HG03103 (cell line): ENCODE measurements around the gene VTCN1.
"Not testable (repeated sequence)": the region's sequence is repeated elsewhere in the genome, so short reads cannot be mapped to it uniquely, and the experiment has no call there.

Source experiments
- ATAC-seq: cut with Tn5 transposase; IDR thresholded peaks from one replicate; pipeline ENCODE4 v1.9.1; 2021; ENCODE audit warnings: low read depth; ENCODE audit not compliant: unreplicated experiment

VTCN1 gene

GRCh38 chr1:117169871-117170596, 40.7 kb downstream of the VTCN1 start:
- ATAC-seq = no peak

GRCh38 chr1:117167402-117167801, 43.3 kb downstream of the VTCN1 start:
- no peak for ATAC-seq

DNA sequence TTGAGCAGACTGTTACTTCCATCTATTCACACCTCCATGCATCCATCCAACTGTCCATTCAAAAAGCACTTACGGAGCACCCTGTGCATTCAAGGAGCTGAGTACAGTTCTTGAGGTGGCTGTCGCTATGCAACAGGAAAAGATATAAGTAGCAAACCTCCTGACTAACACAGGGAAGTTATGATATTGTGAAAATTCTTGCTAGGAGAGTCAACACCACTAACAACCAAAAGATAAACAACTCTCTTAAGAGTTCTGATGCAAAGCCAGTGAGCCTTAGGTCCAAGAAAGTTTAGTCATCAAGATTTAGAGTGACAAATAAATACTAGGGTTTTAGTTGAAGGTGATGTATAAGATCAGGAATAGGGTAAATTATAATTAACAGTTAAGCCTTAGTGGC, 44.7 kb downstream of the VTCN1 start:
- no peak for ATAC-seq

GRCh38 chr1:117164209-117164608, 46.5 kb downstream of the VTCN1 start:
- no peak for ATAC-seq

GRCh38 chr1:117162816-117163215, 47.9 kb downstream of the VTCN1 start:
- no peak for ATAC-seq

DNA sequence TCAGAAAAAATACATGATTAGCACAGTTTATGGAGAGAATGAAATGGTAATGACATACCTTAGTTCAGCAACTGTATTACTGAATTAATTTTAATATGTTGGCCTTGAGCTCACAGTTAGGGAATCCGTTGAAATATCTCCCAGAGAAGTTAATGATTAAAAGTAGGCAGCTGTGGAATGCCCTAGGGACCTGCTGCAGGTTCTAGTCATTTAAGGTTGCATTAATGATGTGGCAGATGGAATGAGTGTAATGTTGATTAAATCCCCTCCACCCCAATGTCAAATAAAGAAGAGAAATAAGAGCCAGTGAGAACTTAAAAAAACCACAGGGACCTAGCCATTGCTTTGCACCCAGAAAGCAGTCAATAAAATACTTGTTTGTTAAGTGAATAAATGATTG, 48.8 kb downstream of the VTCN1 start:
- ATAC-seq = no peak

GRCh38 chr1:117151305-117151704, 59.4 kb downstream of the VTCN1 start:
- ATAC-seq = not testable (repeated sequence)

- ATAC-seq = no peak
Measured at GRCh38 chr1:117150316-117150715, 60.4 kb downstream of the VTCN1 start.

DNA sequence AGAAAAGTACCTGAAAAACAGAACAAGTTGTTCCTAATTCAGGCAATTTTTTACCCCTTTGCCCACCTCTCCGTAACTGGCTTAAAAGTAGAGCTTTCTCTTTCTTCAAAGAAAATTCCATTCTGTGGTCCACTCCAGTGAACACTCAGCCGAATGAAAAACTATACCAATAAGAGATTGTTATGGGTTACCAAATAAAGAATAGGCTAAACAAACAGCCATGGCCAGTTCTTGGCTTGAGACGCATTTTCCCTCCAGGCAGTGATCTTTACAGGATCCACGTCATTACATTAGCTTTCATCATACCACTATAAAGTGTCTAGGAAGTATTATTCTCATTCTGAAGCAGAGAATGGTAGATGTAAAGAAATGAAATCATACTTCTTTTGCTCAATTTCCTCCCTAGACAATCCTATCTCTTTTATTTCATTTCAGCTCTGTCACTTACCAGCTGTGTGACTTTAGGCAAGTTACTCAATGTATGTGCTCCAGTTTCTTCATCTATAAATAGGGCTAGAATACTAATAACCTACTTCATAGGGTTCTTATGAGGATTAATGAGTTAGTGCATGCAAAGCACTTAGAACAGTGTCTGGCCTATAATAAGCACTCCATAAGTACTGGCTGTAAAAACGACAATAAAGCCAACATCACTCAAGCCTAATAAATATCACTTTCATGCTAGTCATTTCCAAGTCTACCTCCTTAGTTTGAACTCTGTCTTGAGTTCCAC, 62.7 kb downstream of the VTCN1 start:
- ATAC-seq = no peak

DNA sequence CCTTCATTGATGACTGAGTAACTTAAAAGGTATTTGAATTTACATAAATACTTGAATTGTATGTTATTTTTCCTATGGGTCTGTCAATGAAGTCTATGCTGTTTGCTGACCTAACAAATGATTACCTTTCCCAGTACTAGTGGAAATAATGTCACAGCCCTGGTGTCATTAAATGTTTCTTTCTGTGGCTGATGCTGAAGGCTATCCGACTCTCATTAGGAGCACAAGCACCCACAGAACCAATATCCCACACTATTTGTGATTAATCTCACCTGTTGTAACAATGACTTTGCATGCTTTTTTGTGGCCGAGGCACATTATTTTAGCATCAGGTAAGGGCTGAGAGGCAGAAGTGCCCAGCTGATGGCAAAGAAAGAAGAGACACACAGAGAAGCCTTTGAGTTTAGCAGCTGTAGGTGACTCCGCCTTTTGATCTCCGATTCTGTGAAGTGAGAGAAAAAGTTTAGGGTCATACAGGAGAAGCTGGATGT, 63.3 kb downstream of the VTCN1 start:
- ATAC-seq = no peak

DNA sequence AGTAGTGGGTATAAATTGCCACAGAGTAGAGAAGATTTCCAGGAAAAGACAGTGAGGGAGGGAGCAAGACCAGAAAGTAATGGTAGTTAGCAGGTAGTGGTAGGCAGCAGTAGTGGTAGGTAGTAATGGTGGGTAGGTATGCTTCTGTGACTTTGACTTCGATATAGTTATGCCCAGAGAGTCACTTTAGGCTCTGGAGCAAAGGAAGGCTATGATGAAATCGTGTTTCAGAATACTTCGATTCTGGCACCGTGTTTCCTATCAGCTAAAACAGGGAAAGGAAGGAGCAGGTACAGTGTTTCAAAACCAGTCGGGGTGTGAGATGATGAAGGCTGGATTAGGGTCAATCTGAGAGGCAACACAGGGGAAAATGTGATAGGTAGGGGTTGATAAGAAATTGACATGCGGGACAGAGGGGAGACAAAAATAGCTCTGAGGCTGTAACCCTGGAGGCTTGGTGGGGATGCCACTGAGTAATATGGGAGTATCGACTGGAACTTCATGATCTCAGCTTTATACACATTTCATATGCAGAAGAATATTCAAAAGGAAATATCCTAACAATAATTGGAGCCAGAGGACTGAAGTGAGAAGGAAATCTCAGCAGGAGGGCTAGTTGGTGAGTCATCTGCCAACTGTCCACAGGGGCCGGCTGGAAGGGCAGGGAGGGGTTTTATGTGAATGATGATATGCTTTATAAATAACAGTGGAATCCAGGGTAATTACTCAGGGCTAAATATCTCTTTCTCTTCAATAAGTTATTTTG, 64.0 kb downstream of the VTCN1 start:
- ATAC-seq = no peak

- ATAC-seq = no peak
Measured at GRCh38 chr1:117146072-117146471, 64.7 kb downstream of the VTCN1 start.

DNA sequence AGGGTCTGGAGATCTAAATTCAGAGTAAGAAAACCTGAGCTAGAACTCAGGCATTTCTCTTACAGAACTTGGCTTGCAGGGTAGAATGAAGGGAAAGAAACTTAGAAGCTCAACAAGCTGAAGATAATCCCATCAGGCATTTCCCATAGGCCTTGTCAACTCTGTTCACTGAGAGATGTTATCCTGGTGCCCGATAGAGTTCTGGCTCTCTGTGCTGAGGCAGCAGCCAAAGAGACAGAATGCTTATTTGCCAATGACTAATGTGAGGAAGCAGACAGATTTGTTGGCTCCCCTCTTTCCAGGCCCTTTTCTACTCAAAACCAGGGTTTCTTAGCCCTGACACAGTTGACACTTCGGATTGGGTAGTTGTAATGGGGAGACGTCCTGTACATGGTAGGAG, 66.9 kb downstream of the VTCN1 start:
- ATAC-seq = no peak

GRCh38 chr1:117143172-117143571, 67.6 kb downstream of the VTCN1 start:
- no peak for ATAC-seq

GRCh38 chr1:117142200-117142599, 68.5 kb downstream of the VTCN1 start:
- no peak for ATAC-seq

DNA sequence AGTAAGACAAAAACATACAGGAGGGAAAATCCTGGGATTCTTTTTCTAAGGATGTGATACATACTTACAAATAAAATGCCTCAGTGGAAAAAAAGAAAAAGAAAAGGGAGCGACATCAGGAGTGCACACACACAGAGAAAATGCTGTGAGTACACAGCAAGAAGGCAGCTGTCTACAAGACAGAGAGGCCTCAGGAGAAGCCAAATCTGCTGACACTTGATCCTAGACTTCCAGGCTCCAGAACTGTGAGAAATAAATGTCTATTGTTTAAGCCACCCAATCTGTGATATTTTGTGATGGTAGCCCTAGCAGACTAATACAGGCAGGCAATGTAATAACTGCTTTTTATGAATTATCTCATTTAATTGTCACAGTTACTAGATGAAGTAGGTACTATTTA, 72.2 kb downstream of the VTCN1 start:
- no peak for ATAC-seq

GRCh38 chr1:117138106-117138505, 72.6 kb downstream of the VTCN1 start:
- no peak for ATAC-seq

GRCh38 chr1:117137281-117137855, 73.4 kb downstream of the VTCN1 start:
- ATAC-seq = no peak

GRCh38 chr1:117136749-117137148, 74.0 kb downstream of the VTCN1 start:
- ATAC-seq = no peak

- ATAC-seq = no peak
Measured at GRCh38 chr1:117135329-117135728, 75.4 kb downstream of the VTCN1 start.

DNA sequence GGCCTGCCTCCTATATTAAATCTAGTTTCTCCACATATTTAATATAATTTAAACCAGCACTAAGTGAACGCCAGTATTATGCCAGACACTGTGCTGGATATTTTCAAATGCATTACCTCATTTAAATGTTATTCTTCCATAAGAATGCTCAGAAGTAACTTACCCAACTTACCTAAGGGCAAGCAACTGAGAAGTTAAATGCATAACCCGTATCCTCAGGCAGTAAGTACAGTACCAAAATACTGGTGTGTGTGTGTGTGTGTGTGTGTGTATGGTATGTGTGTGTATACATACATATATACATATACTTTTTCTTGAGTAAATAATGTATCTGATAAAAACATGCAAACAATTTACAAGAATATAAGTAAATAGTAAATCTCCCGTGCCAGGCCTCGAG, 80.2 kb downstream of the VTCN1 start:
- no peak for ATAC-seq
